ENCODE data around the gene HDAC4.

Gene HDAC4

GRCh38 chr2:239255218-239255617 is 145.6 kb downstream of the HDAC4 start:
- H3K36me3 ChIP-seq (replicated peaks; ENCODE audit: insufficient read depth, low read length): no peaks in the 10 kb centered on the region
- H3K4me3 ChIP-seq (ENCODE audit: low read length): no peak overlapping the region
- H3K9me3 ChIP-seq (replicated peaks; ENCODE audit: insufficient read depth, low read length): no peaks in the 10 kb centered on the region
- peaks cover 17% of the 10 kb centered on the region for H3K4me1 ChIP-seq (ENCODE audit: low read length)
- no peaks in the 10 kb centered on the region for H4K20me1 ChIP-seq (ENCODE audit: insufficient read depth, low read length)
- H3K27me3 ChIP-seq (replicated peaks; ENCODE audit: insufficient read depth, low read length): no peaks in the 10 kb centered on the region
- no peak for DNase-seq
- H3K27ac ChIP-seq (ENCODE audit: low read length): no peak overlapping the region
- no peak overlapping the region for H2AFZ ChIP-seq (ENCODE audit: low read length)
- peaks cover 7% of the 10 kb centered on the region; the same call in 1 of the 2 replicates for H3F3A ChIP-seq (ENCODE audit: insufficient read depth, low read length)
- TF ChIP-seq EZH2phosphoT487 (IDR thresholded peaks at IDR 0.05; ENCODE audit: low read length) (no peak), CTCF (IDR thresholded peaks at IDR 0.05; ENCODE audit: low read length) (no peak), EZH2 (optimal IDR thresholded peaks at IDR 0.05; ENCODE audit: low read depth, low read length) (no peak)
- no peak overlapping the region for H3K4me2 ChIP-seq (ENCODE audit: low read depth, low read length)
- peaks cover 90% of the 10 kb centered on the region for H3K79me2 ChIP-seq (ENCODE audit: low read length)
- no peak overlapping the region for H3K9ac ChIP-seq (ENCODE audit: low read length)
- no peaks in the 10 kb centered on the region for H3K9me2 ChIP-seq (replicated peaks; ENCODE audit: insufficient read depth, low read length)

GRCh38 chr2:239253701-239254436 is 147.0 kb downstream of the HDAC4 start:
- peak overlapping the region; percentile 77; the same call in 1 of the 2 replicates for H3K4me2 ChIP-seq (ENCODE audit: low read depth, low read length)
- no peak overlapping the region for H2AFZ ChIP-seq (ENCODE audit: low read length)
- H3K4me1 ChIP-seq (ENCODE audit: low read length): peaks cover 17% of the 10 kb centered on the region
- H3K4me3 ChIP-seq (ENCODE audit: low read length): peak overlapping the region; percentile 33; the same call in 1 of the 2 replicates
- no peak for DNase-seq
- TF ChIP-seq EZH2phosphoT487 (IDR thresholded peaks at IDR 0.05; ENCODE audit: low read length): no peak
- no peak for TF ChIP-seq EZH2 (optimal IDR thresholded peaks at IDR 0.05; ENCODE audit: low read depth, low read length)
- no peak for TF ChIP-seq CTCF (IDR thresholded peaks at IDR 0.05; ENCODE audit: low read length)
- H3K27ac ChIP-seq (ENCODE audit: low read length): peak overlapping the region; percentile 49; the same call in 1 of the 2 replicates
- no peaks in the 10 kb centered on the region for H3K9me3 ChIP-seq (replicated peaks; ENCODE audit: insufficient read depth, low read length)
- no peaks in the 10 kb centered on the region for H3K27me3 ChIP-seq (replicated peaks; ENCODE audit: insufficient read depth, low read length)
- H4K20me1 ChIP-seq (ENCODE audit: insufficient read depth, low read length): no peaks in the 10 kb centered on the region
- no peaks in the 10 kb centered on the region for H3K36me3 ChIP-seq (replicated peaks; ENCODE audit: insufficient read depth, low read length)
- peak overlapping the region; percentile 28; the same call in 1 of the 2 replicates for H3K9ac ChIP-seq (ENCODE audit: low read length)
- H3F3A ChIP-seq (ENCODE audit: insufficient read depth, low read length): peaks cover 7% of the 10 kb centered on the region; the same call in 1 of the 2 replicates
- no peaks in the 10 kb centered on the region for H3K9me2 ChIP-seq (replicated peaks; ENCODE audit: insufficient read depth, low read length)
- H3K79me2 ChIP-seq (ENCODE audit: low read length): peaks cover 82% of the 10 kb centered on the region

DNA sequence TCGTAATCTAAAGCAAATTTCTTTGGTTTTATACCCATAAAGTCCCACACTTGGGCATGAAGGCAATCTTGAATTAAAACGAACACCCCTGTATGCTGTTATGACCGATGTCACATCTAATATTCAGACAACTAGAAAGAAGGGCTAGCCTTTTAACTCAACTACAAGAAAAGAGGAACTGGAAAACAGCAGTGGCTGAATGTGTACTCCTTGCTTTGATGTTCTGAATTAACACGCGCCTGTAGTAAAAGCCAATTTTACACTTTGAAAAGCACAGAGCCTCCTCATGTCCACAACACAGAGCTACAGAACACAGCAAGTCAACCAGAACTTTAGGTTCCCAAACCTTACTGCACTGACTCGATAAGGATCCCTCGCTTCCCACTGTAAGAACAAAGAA is 147.6 kb downstream of the HDAC4 start:
- H3K27me3 ChIP-seq (replicated peaks; ENCODE audit: insufficient read depth, low read length): no peaks in the 10 kb centered on the region
- H3K36me3 ChIP-seq (replicated peaks; ENCODE audit: insufficient read depth, low read length): no peaks in the 10 kb centered on the region
- peak overlapping the region; percentile 49; the same call in 1 of the 2 replicates for H3K27ac ChIP-seq (ENCODE audit: low read length)
- DNase-seq: no peak
- peak overlapping the region; percentile 77 for H3K4me2 ChIP-seq (ENCODE audit: low read depth, low read length)
- peaks cover 82% of the 10 kb centered on the region for H3K79me2 ChIP-seq (ENCODE audit: low read length)
- H3F3A ChIP-seq (ENCODE audit: insufficient read depth, low read length): peaks cover 7% of the 10 kb centered on the region; the same call in 1 of the 2 replicates
- H3K9me3 ChIP-seq (replicated peaks; ENCODE audit: insufficient read depth, low read length): no peaks in the 10 kb centered on the region
- no peaks in the 10 kb centered on the region for H3K9me2 ChIP-seq (replicated peaks; ENCODE audit: insufficient read depth, low read length)
- peak overlapping the region; percentile 28; the same call in 1 of the 2 replicates for H3K9ac ChIP-seq (ENCODE audit: low read length)
- H3K4me3 ChIP-seq (ENCODE audit: low read length): peak overlapping the region; percentile 33
- TF ChIP-seq EZH2 (optimal IDR thresholded peaks at IDR 0.05; ENCODE audit: low read depth, low read length): no peak
- TF ChIP-seq CTCF (IDR thresholded peaks at IDR 0.05; ENCODE audit: low read length): no peak
- TF ChIP-seq EZH2phosphoT487 (IDR thresholded peaks at IDR 0.05; ENCODE audit: low read length): no peak
- no peaks in the 10 kb centered on the region for H4K20me1 ChIP-seq (ENCODE audit: insufficient read depth, low read length)
- H3K4me1 ChIP-seq (ENCODE audit: low read length): peaks cover 17% of the 10 kb centered on the region
- no peak overlapping the region for H2AFZ ChIP-seq (ENCODE audit: low read length)
